ENCODE data around the gene ENTPD8.
A peak's percentile ranks its signal among the peaks of the same experiment; 100 is the strongest.
"Not testable (repeated sequence)": the region's sequence is repeated elsewhere in the genome, so short reads cannot be mapped to it uniquely, and the experiment has no call there.

Gene ENTPD8

DNA sequence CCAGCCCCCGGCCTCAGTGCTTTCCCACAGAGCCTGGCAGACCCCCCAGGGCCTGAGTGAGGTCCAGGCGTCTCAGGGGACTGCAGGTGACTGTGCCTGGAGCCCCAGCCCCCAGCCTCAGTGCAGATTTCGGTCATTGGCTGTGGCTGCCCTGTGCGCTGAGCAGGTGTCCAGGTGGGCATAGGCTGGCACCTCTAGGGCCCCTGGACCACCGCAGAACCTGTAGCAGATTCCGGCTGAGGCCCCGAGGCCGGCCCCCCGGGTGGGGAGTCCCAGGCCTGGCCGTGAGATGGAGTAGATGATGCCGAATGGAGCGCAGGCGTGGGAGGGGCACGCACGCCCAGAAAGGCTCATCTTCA lies 30.3 kb downstream of the ENTPD8 start:
- DNase-seq = no peak

DNA sequence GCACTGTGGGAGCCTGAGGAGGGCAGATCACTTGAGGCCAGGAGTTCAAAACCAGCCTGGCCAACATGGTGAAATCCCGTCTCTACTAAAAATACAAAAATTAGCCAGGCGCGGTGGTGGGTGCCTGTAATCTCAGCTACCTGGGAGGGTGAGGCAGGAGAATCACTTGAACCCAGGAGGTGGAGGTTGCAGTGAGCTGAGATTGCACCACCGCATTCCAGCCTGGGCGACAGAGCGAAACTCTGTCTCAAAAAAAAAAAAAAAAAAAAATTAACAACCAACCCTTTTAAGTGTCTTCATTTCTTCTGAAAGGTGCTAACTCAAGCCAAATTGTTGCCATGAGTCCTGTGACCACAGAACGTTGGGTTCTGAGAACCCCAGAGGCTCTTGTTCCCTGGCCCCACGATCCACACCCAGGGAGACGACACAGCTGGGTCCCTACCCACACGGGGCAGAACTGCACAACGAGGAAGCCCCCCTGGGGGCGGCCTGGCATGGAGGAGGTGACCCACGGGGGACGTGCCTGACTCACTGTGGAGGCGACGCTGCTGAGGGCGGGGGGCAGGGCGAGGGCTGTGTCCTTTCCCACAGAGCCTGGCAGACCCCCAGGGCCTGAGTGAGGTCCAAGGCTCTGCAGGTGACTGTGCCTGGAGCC lies 30.8 kb downstream of the ENTPD8 start:
- DNase-seq = not testable (repeated sequence)

DNA sequence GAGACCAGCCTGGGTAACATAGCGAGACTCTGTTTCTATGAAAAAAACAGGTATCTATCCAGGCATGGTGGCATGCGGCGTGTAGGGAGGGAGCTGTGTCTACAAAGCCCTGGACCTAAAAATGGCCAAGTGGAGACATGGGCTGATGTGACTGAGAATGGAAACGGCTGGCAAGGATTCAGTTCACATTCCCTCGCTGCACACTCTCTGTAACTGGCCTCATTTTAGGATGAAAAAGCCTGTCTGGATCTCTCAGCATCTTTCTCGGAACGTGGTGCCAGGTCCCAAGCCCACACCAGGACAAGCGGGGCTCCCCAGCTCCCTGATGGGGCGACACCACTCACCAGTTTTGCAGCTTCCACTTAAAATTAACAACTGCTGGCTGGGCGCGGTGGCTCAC lies 31.6 kb downstream of the ENTPD8 start:
- DNase-seq = no peak

DNA sequence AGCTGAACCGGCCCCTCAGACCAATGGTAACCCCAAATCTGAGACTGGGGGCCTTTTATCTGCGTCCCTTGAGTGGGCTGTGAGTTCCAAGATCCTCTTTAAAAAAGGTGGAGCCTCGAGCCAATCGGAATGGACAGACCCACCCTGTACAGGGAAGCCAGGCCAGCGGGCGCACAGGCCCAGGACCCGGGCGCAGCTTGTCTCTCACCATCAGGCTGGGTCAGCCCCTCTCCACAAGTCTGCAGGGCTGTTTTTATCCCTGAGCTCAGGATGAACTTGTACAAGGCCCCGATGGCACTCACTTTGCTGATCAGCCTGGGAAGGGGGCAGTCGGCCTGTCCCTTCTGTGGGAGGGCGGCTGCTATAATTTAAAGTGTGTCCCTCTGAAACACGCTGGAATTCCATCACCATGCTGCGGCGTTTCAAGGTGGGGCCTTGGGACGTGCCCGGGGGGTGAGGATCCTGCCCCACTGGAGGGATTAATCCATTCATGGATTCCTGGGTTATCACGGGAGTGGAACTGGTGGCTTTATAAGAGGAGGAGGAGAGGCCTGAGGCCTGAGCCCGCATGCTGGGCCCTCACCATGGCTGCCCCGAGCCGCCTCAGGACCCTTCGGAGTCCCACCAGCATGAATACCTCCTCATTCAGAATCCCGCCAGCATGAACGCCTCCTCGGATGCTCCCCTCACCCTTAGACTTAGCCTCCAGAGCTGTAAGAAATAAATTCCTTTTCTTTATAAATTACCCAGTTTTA lies 32.3 kb downstream of the ENTPD8 start:
- no peak for DNase-seq

DNA sequence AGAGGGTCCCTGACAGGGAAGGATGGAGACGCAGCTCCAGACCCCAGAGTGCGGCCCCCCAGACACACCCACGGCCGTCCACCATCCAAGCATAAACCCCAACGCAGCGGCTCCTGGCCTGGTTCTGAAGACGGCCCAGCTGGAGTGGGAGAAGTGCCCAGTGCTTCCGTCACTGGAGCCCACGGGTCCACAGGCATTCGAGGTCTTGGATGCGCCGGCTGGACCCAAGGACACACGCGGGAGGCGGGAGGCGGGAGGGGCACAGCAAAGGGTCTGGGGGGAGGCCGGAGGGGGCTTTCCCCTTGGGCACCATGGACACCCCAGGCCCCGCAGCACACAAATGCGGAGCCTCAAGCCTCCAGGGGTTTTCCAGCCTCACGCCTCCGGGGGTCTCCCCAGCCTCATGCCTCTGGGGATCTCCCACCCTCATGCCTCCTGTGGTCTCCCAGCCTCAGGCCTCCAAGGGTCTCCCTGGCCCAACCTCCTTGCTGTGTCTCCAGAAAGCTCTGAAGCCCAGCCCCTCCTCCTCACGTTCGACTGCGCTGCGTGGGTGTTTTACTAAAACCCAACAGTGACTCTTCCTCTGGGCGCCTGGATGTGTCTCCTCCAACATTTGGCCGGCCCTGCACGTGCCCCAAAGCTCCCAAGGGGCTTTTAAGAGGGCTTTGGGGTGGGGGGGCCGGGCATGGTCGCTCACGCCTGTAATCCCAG lies 33.4 kb downstream of the ENTPD8 start:
- no peak for DNase-seq

DNA sequence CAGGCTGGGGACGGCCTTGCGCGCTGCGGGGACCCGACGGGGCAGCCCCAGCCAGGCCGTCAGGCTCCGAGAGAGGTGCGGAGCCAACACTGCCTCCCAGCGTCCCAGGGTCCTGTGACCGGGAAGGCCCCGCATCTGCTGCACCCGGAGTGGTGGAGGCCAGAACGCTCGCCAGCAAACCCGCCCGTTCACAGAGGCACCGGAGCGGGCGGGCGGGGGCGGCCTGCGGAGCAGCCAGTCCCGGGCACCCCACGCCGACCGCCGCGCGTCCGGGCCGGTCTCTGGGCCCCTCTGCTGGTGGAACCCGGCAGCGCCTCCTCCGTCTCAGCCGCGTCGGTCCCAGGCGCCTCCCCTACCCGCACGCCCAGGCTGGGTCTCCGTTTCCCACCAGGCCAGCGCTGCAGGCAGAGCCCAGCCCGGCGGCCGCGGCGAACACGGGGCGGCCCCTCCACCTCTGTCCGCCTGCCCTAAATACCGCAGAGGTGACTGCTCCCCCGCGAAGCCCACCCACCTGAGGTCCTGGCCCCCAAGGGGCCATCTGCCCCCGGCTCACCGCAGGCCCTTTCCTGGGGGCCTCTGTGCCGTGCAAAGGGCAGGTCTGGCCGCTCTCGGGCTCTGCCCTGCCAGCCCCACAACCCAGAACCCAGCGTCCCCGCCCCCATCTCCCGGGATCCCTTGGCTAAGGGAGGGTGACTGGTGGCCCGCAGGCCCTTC lies 34.1 kb downstream of the ENTPD8 start:
- DNase-seq = peak; percentile 48

DNA sequence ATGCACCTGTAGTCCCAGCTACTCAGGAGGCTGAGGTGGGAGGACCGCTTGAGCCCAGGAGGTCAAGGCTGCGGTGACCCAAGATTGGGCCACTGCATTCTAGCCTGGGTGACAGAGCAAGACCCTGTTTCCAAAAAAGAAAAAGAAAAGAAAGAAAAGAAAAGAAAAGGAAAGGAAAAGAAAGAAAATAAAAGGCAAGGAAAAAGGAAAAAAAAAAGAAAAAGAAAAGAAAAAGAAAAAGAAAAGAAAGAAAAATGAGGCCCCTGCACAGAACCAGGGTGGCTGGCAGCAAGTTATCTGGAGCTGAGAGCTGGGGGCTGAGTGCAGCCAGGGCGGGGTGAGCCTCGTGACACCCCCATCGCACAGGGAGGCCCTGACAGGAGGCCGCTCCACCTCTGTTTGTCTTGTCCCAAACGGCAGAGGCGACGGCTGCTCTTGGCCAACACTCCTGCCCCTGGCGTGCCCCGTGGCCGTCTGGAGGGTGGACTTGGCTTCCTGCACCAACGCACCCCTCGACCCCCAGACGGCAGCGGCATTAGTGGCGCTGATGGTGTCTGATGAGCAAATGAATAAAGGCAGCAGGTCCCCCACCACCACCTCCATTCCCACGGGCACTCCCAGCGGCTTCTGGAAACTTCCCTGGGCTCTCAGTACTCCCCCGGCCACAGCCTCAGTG lies 34.9 kb downstream of the ENTPD8 start:
- DNase-seq = no peak

DNA sequence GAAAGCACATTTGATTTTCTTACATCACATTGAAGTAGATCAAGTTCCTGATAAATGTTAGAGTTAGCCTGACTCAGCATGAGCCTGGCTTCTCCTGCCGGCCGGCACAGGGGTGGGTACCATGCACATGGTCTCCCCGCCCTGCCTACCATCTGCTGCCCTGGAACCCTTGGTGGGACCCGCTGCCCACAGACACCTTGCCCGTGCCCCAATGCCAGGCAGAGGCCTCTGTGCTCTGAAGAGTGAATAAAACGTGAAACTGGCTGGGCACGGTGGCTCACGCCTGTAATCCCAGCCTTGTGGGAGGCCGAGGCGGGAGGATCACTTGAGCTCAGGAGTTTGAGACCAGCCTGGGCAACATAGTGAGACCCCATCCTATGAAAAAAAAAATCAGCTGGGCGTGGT lies 35.5 kb downstream of the ENTPD8 start:
- no peak for DNase-seq

DNA sequence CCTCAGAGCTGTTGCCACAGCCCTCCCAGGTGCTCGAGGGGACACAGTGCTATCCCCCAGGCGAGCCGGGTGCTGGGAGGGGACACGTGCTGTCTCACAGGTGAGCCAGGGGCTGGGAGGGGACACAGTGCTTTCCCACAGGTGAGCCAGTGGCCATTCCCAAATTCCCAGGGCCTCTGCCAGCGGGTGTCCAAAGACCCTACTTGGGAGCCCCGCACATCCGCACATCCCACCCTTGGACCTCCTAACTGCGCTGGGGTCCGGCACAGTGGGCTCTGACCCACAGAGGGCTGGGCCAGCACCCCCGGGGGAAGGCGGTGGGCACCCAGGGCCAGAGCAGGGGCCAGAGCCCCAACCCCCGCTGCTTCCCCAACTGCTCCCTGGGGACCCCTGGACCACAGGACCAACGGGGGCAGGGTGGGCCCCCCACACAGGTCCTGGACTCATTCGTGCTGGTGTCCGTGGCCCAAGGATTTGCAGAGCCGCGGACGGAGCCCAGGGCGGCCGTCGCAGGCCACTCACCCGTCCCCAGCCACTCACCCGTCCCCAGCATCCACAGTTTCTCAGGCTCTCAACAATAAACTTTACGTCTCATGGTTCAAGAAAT lies 36.1 kb downstream of the ENTPD8 start:
- DNase-seq = no peak

DNA sequence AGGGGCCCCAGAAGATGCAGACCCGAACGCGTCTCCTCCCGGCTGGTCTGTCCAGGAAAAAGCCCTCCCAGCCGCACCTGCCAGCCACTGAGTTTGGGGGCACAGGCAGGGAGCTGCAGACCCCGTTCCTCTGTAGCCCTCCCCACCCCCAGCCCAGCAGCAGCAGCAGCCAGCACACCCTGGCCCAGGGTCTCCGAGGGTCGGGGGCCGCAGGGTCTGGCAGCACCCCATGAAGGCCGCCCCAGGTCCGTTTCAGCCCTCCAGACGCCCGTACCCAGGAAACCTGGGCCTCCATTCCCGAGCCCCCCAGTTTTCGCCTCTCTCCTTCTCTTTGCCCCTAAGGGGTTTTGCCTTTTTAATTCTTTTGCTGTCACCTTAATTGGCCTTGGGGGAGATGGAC lies 37.9 kb downstream of the ENTPD8 start:
- no peak for DNase-seq

DNA sequence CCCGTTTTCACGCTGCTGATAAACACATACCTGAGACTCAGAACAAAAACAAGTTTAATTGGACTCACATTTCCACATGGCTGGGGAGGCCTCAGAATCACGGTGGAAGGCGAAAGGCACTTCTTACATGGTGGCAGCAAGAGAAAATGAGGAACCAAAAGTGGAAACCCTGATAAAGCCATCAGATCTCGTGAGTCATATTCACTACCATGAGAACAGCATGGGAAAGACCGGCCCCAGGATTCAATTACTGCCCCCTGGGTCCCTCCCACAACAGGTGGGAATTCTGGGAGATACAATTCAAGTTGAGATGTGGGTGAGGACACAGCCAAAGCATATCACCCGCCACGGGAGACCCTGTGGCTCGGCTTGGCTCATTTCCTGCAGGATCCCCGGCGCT lies 38.4 kb downstream of the ENTPD8 start:
- DNase-seq = no peak

DNA sequence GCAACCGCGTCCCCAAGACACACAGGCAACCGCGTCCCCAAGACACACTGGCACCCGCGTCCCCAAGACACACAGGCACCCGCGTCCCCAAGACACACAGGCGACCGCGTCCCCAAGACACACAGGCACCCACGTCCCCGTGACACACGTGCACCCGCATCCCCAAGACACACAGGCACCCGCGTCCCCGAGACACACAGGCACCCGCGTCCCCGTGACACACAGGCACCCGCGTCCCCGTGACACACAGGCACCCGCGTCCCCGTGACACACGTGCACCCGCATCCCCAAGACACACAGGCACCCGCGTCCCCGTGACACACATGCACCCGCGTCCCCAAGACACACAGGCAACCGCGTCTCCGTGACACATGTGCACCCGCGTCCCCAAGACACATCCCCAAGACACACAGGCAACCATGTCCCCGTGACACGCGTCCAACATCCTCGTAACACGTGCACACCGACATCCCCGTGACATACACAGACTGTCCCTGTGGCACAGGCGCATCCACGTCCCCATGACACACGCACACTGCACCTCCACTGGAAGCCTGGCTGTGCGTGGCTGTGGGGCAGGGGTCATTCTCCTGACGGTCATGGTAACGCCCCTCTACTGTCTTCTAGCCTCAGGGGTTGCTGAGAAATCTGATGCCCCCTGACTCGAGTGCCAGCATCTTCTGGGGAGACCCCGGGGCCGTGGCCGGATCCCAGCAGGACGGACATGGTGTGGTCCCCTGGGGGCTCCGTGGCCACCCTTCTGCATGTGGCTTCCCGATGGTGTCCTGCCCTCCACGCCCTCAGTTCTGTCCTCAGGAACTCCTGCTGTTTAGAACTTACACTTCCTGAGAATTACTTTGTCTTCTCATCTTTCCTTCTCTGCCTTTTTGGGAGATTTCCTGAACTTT lies 42.3 kb downstream of the ENTPD8 start:
- no peak for DNase-seq

DNA sequence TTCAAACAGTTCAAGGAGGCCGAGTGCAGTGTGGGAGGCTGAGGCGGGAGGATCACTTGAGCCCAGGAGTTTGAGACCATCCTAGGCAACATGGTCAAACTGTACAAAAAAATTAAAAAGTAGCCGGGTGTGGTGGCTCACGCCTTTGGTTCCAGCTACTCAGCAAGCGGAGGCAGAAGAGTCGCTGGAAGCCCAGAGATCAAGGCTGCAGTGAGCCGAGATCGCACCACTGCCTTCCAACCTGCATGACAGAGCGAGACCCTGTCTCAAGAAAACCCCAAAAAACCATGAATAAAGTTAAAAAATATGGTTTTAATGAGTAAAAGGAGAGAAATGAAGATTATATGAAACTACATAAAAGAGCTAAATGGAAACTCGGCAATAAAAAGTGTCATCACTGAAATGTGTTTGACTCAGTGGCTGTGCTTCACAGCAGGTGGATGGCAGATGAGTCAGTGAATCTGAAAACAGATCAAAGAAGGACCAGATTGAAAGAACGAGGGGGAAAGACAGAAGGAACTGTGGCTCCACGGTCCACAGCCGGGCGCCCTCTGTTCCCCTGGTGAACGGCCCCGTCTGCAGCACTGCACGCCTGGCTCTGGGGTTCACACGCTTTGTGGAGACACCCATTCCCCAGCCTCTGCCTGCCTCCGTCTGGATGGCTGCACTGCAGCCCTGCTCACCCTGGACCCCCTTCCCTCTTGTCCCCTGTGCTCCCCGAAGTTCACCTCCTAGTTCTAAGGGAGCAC lies 43.3 kb downstream of the ENTPD8 start:
- no peak for DNase-seq

DNA sequence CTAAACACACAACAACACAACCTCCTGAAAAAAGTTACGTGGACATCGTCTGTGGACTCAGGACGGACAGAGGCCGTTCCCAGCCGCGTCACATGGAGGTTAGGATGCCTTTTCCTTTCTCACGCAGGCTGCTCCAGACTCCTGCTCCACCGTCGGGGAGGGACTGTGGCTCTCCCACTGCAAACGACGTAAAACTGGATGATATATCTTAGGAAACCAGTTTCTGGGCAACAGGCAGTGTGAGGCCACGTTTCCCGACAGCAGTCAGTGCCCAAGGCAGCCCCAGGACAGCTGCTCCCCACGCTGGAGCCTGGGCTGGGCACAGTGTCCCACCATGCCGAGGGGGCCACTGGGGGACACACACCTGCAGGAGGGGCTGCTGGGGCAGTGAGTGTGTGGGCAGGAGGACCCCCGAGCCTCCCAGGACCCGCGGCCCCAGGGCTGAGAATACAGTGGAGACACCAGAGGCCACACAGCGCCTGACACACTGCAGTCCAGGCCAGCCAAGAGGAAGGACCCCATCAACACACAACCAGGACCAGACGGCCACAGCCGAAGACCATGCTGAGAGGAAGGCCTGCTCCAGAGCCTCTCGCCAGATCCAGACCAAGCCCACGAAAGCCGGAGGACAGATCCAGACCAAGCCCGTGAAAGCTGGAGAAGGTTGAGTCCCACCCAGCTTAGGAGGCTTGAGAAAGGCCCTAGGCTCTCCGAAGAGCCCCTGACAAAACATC lies 44.4 kb downstream of the ENTPD8 start:
- no peak for DNase-seq

DNA sequence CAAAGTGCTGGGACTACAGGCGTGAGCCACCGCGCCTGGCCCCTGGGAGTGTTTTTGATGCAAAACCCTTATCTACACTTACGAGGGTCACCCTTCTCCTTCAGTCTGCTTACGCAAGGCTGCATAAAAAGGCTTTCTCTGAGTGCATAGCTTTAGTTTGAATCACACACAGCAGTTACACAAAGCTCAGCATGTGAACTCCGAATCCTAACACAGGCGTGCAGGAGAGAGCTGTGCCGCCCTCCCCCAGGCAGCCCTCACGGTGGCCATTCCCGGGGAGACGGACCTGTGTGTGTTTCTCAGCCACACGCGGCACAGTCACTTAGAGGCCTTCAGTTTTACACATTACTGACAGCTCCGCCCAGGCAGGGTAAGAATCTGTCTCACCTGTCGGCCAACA lies 44.9 kb downstream of the ENTPD8 start:
- DNase-seq = peak; percentile 43

DNA sequence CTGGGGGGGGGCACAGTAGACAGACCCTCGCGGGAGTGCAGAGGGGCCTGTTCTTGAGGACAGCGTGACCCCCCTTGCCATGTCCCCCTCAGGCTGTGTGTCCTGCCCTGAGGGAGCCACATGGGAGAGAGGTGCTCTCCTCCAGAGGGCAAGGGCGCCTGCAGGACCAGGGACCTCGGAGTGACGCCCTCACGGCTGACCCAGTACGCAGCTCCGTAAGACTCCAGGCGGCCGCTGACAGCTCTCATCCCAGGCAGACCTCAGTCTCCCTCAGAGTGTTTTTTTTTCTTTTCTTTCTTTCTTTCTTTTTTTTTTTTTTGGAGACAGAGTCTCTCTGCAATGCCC lies 45.5 kb downstream of the ENTPD8 start:
- no peak for DNase-seq

DNA sequence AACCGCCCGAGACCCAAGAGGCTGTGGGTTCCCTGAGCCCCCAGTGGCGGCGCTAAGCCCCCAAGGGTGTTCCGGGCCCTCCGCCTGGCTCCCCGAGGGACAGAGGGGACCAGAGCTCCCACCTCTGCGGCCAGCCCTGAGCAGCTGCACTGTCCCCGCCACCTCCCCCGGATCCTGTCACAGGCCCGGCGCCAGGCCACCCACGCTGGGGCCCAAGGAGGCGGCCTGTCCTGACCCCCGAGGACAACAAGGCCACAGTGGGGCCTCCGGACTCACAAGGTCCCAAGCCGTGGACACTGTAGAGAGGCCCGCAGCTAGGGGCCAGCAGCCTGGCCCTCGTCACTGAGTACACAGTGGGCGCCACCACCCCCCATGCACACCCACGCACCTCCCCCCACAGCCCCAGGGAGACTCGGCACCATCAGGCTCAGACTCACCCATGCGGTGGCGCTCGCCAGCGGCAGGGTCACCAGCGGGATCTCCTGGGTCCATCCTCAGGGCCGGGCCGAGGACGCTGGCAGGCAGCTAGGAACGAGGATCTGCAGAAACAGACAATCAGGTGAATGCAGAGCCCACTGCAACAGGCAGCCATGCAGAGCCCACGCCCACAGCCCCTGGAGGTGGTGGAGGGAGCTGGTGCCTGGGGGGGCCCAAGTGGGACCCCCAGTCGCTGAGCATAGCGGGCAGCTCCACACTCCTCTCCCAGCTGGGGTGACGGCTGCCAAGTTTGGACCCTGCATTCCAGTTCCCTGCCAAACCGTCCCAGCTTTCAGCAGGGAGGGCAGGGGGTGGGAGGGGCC lies 46.1 kb downstream of the ENTPD8 start:
- DNase-seq = no peak

DNA sequence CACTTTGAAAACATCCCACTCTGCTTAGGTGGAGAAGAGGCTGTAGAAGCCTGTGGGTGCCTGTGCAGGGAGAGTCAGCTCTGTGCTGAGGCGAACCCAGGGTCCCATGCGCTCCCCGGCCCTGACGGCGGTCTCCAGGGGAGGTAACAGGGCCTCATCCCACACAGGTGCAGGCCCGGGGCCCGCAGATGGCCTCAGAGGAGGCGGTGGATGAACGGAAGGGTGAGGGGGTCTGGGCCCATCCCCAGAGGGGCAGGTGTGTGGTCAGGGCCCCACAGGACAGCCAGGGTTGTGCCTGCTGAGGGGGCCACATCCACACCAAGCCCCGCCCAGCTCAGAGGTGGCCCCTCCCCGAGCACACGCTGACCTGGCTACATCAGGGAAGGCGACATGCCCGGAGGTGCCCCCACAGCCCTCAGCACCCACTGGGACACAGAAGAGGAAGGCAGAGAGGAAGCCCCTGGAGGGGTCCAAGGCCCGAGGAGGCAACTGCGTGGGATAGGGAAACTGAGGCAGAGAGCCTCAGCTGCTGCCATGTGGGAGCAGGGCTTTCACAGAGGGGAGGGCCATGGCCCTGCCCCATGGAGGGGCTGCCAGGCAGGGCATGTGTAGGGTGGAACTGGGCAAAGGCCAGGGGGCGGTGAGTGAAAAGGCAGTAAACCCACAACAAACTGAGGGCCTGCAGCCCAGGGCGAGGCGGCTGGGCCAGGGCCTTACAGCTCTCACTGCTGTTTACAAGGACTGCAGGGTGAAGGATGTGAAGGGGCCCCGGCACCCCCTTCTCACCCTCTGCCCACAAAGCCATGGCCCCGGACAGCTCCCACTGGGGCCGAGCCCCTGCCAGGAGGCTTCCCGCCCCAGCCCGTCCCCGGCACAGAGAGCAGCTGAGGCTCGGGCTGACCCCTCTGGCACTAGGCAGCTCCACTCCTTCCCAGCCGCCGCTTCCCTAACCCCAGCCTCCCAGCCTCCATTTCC lies 47.7 kb downstream of the ENTPD8 start:
- DNase-seq = no peak

Measured in fibroblast of skin of scalp (primary cell).